Fibroblast of lung (primary cell): ENCODE measurements around the gene TTC21B. TPM values are rescaled to one million over a fixed set of nuclear protein-coding genes. Genes with fewer than 3 reads are reported as not detected.

Source experiments
- DNase-seq, 2 donors: peaks; one replicate each; pipeline versions ENCODE4 v3.0.0 to v3.0.0-alpha.2; 2010; ENCODE audit warnings: low read depth in 2 of 2
- H2AFZ ChIP-seq: 2 replicates; pipeline ENCODE4 v1.5.1; 2012; ENCODE audit warnings: low read length, control low read depth, inconsistent platforms
- H3K27ac ChIP-seq: 2 replicates; pipeline ENCODE4 v1.5.1; 2011; ENCODE audit warnings: low read length, control low read depth; ENCODE audit not compliant: insufficient read depth
- H3K27me3 ChIP-seq: 2 replicates; pipeline ENCODE4 v1.5.1; 2011; ENCODE audit warnings: mild to moderate bottlenecking, low read length; ENCODE audit not compliant: control insufficient read depth, insufficient read depth
- H3K36me3 ChIP-seq: 2 replicates; pipeline ENCODE4 v1.5.1; 2011; ENCODE audit warnings: low read length; ENCODE audit not compliant: control insufficient read depth, insufficient read depth
- H3K4me1 ChIP-seq: 2 replicates; pipeline ENCODE4 v1.5.1; 2011; ENCODE audit warnings: low read length; ENCODE audit not compliant: control insufficient read depth, insufficient read depth; ENCODE audit errors: extremely low read depth
- H3K4me2 ChIP-seq: 2 replicates; pipeline ENCODE4 v1.5.1; 2011; ENCODE audit warnings: low read length, control low read depth; ENCODE audit not compliant: insufficient read depth; ENCODE audit errors: extremely low read depth
- H3K4me3 ChIP-seq, 4 experiments: fragments of 200-600 bp in 1 of 4; sonication (generic) in 1 of 4; replicated peaks in 1 of 4; 2 replicates each; pipeline ENCODE4 v1.5.1; 2011 to 2016; ENCODE audit warnings: low read length in 4 of 4, low read depth in 3 of 4, mild to moderate bottlenecking in 3 of 4, control low read depth in 2 of 4, inconsistent platforms in 1 of 4, mixed read lengths in 1 of 4; ENCODE audit not compliant: insufficient read depth in 1 of 4; ENCODE audit errors: control extremely low read depth in 1 of 4
- H3K79me2 ChIP-seq: 2 replicates; pipeline ENCODE4 v1.5.1; 2012; ENCODE audit warnings: mild to moderate bottlenecking, low read length, inconsistent platforms; ENCODE audit not compliant: control insufficient read depth, insufficient read depth
- H3K9ac ChIP-seq: 2 replicates; pipeline ENCODE4 v1.5.1; 2011; ENCODE audit warnings: mild to moderate bottlenecking, low read length, control low read depth; ENCODE audit not compliant: insufficient read depth
- H3K9me3 ChIP-seq: 2 replicates; pipeline ENCODE4 v1.5.1; 2012; ENCODE audit warnings: low read depth, low read length; ENCODE audit not compliant: control insufficient read depth, insufficient read depth
- H4K20me1 ChIP-seq: 2 replicates; pipeline ENCODE4 v1.5.1; 2011; ENCODE audit warnings: low read length; ENCODE audit not compliant: control insufficient read depth, insufficient read depth; ENCODE audit errors: extremely low read depth
- EZH2 ChIP-seq: IDR thresholded peaks from 2 replicates; pipeline ENCODE4 v1.5.1; 2012; ENCODE audit warnings: low read length, control low read depth, mild to moderate bottlenecking; ENCODE audit errors: missing control alignments
- polyA plus RNA-seq, 2 donors: library from polyadenylated mRNA; depleted of rRNA in 1 of 2; stranded (reverse) in 1 of 2; unstranded in 1 of 2; fragments of >200 nt; gene quantifications; 2 replicates each; pipeline ENCODE4 v1.2.1, GENCODE V29; 2011 to 2012; ENCODE audit warnings: missing spikeins in 1 of 2
- total RNA-seq: library from RNA; depleted of rRNA; stranded (reverse); fragments of >200 nt; gene quantifications from 2 replicates; pipeline ENCODE4 v1.2.1, GENCODE V29; 2014
- TF ChIP-seq, protein P1 (sequence below), 2 donors: IDR thresholded peaks in 1 of 2; conservative IDR thresholded peaks in 1 of 2; 1 replicate in 1 of 2; 2 replicates in 1 of 2; pipeline ENCODE4 v1.5.1; 2011 to 2012; ENCODE audit warnings: low read length in 2 of 2, control low read depth in 1 of 2, inconsistent platforms in 1 of 2, low read depth in 1 of 2, mild to moderate bottlenecking in 1 of 2

Gene TTC21B
- total and polyA plus RNA-seq, 2 donors (not counting 1 experiment from before 2014, with no cell fraction given): 6.3 to 28.6 TPM

DNA sequence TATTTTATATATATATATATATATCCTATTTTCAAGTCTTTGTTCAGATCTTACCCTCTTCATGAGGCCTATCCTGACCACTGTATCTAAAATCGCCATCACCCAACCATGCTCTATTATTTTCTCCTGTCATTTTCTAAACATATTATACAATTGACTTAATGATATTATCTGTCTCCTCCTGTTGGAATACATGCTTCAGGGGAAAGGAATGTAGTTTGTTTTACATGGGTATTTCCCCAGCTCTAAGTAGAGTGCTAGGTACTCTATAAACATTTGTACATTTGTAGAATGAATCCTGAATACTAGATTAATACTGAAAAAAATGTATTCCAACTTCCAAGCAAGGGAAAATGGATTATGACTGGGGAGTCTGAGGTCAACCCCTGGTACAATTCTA, 26.2 kb downstream of the TTC21B start:
- H3K4me1 ChIP-seq: no peaks in the 10 kb centered on the region
- no peaks in the 10 kb centered on the region for H3K27me3 ChIP-seq
- no peak overlapping the region for H3K4me2 ChIP-seq
- no peaks in the 10 kb centered on the region for H3K9me3 ChIP-seq
- TF ChIP-seq, protein P1, sequence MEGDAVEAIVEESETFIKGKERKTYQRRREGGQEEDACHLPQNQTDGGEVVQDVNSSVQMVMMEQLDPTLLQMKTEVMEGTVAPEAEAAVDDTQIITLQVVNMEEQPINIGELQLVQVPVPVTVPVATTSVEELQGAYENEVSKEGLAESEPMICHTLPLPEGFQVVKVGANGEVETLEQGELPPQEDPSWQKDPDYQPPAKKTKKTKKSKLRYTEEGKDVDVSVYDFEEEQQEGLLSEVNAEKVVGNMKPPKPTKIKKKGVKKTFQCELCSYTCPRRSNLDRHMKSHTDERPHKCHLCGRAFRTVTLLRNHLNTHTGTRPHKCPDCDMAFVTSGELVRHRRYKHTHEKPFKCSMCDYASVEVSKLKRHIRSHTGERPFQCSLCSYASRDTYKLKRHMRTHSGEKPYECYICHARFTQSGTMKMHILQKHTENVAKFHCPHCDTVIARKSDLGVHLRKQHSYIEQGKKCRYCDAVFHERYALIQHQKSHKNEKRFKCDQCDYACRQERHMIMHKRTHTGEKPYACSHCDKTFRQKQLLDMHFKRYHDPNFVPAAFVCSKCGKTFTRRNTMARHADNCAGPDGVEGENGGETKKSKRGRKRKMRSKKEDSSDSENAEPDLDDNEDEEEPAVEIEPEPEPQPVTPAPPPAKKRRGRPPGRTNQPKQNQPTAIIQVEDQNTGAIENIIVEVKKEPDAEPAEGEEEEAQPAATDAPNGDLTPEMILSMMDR (conservative IDR thresholded peaks at IDR 0.05 in 1 of 2, IDR thresholded peaks at IDR 0.05 in 1 of 2; ENCODE audit: low read depth in 1 of 2, low read length in 2 of 2): no peak
- TF ChIP-seq EZH2: no peak
- no peak overlapping the region for H3K9ac ChIP-seq
- no peak overlapping the region for H3K27ac ChIP-seq
- DNase-seq: peak in 1 of 2 donors; percentile 24
- no peaks in the 10 kb centered on the region for H3K36me3 ChIP-seq
- H2AFZ ChIP-seq: no peak overlapping the region
- no peaks in the 10 kb centered on the region for H4K20me1 ChIP-seq
- no peak overlapping the region for H3K4me3 ChIP-seq
- H3K79me2 ChIP-seq: no peaks in the 10 kb centered on the region

DNA sequence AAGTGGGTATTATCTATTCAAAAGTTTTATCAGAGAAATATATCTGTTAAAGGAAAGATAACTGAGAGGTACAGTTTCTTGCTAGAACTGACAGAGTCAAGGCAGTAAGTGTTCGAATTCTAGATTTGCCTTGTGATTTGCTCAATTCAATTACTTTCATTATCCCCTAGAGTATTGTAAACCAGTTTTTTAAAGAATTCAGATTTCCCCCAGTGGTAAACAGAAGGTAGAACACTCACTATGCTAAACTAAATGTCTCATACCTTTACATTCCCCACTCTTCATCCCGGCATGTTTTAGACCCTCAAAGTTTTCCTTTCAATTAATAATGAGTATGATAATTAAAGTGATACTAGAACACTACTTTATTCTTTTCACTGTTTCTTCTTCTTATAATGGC, 28.6 kb downstream of the TTC21B start:
- no peak for DNase-seq
- Histone ChIP-seq H3K27me3 (no peaks in the 10 kb centered on the region), H3K4me3 (no peak overlapping the region), H3K4me2 (no peak overlapping the region), H3K9ac (no peak overlapping the region), H2AFZ (no peak overlapping the region), H3K36me3 (no peaks in the 10 kb centered on the region), H3K27ac (no peak overlapping the region), H3K9me3 (no peaks in the 10 kb centered on the region), H4K20me1 (no peaks in the 10 kb centered on the region), H3K4me1 (no peaks in the 10 kb centered on the region), H3K79me2 (no peaks in the 10 kb centered on the region)
- TF ChIP-seq EZH2: no peak
- TF ChIP-seq, protein P1 (conservative IDR thresholded peaks at IDR 0.05 in 1 of 2, IDR thresholded peaks at IDR 0.05 in 1 of 2; ENCODE audit: low read depth in 1 of 2, low read length in 2 of 2): no peak

DNA sequence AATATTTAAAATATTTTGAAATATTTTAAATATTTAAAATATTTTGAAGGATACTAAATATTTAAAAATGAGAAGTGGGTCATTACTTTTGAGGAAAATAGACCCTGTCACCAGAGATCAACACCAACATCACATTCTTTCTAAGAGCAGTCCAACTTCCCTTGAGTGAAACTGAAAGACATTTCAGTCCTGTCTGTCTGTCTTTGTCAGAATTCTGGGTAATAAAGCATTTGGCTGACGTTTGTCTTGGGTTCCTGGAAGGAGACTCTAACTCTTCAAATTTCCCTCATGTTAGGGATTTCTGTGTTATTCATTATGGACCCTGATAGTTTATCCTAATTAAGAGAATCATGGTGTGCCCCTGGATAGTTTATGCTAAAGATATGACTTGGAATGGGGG, 32.8 kb downstream of the TTC21B start:
- no peaks in the 10 kb centered on the region for H3K27me3 ChIP-seq
- H3K4me3 ChIP-seq: no peak overlapping the region
- no peaks in the 10 kb centered on the region for H3K4me1 ChIP-seq
- no peak overlapping the region for H3K9ac ChIP-seq
- no peak overlapping the region for H2AFZ ChIP-seq
- DNase-seq: no peak
- H3K79me2 ChIP-seq: no peaks in the 10 kb centered on the region
- no peaks in the 10 kb centered on the region for H3K36me3 ChIP-seq
- no peaks in the 10 kb centered on the region for H3K9me3 ChIP-seq
- no peak overlapping the region for H3K4me2 ChIP-seq
- no peak overlapping the region for H3K27ac ChIP-seq
- no peak for TF ChIP-seq EZH2
- TF ChIP-seq, protein P1 (conservative IDR thresholded peaks at IDR 0.05 in 1 of 2, IDR thresholded peaks at IDR 0.05 in 1 of 2; ENCODE audit: low read depth in 1 of 2, low read length in 2 of 2): no peak
- no peaks in the 10 kb centered on the region for H4K20me1 ChIP-seq
